HL-60 (cell line): ENCODE measurements around the gene SLC25A47.

Experiments
- DNase-seq, 2 experiments: peaks; one replicate each; pipeline ENCODE4 v3.0.0-alpha.2; 2010 to 2020; ENCODE audit warnings: low read depth in 1 of 2, low spot score in 1 of 2
- H3K27ac ChIP-seq: fragments of 250-450 bp; sonication (Bioruptor Pico); replicated peaks from 2 replicates; pipeline ENCODE4 v1.5.1; 2020; ENCODE audit warnings: mild to moderate bottlenecking, moderate library complexity
- H3K27me3 ChIP-seq: fragments of 250-450 bp; sonication (Bioruptor Pico); 2 replicates; pipeline ENCODE4 v1.5.1; 2021; ENCODE audit warnings: mild to moderate bottlenecking, moderate library complexity; ENCODE audit not compliant: insufficient read depth, poor library complexity, severe bottlenecking
- H3K4me3 ChIP-seq: replicated peaks from 2 replicates; pipeline ENCODE4 v1.5.1; 2011; ENCODE audit warnings: mild to moderate bottlenecking, control low read depth, low read length; ENCODE audit not compliant: insufficient read depth
- CTCF ChIP-seq: IDR thresholded peaks from one replicate; pipeline ENCODE4 v1.5.1; 2011; ENCODE audit warnings: low read length, control low read depth, inconsistent platforms; ENCODE audit not compliant: insufficient read depth
- GABPA ChIP-seq: IDR thresholded peaks from 2 replicates; pipeline ENCODE4 v1.6.1; 2012; ENCODE audit warnings: low read depth
- POLR2AphosphoS5 ChIP-seq: IDR thresholded peaks from 2 replicates; pipeline ENCODE4 v1.6.1; 2012; ENCODE audit warnings: low read depth
- REST ChIP-seq: IDR thresholded peaks from 2 replicates; pipeline ENCODE4 v1.6.1; 2012; ENCODE audit warnings: low read depth; ENCODE audit not compliant: insufficient replicate concordance
- SPI1 ChIP-seq: IDR thresholded peaks from 2 replicates; pipeline ENCODE4 v1.6.1; 2012; ENCODE audit warnings: low read depth, mild to moderate bottlenecking, borderline replicate concordance

Gene SLC25A47

GRCh38 chr14:100304825-100305323, 18.3 kb upstream of the SLC25A47 start:
- no peak for TF ChIP-seq REST
- no peak for TF ChIP-seq SPI1
- no peak for TF ChIP-seq CTCF
- no peak for TF ChIP-seq GABPA
- no peak for TF ChIP-seq POLR2AphosphoS5
- H3K4me3 ChIP-seq: peak overlapping the region; percentile 63
- no peak overlapping the region for H3K27ac ChIP-seq
- no peaks in the 10 kb centered on the region for H3K27me3 ChIP-seq
- DNase-seq: no peak

- Histone ChIP-seq H3K27ac (peak overlapping the region; percentile 46), H3K27me3 (no peaks in the 10 kb centered on the region), H3K4me3 (peak overlapping the region; percentile 63)
- DNase-seq: peak in 1 of 2 experiments; percentile 41
- peak; percentile 52; the same call in 1 of the 2 replicates for TF ChIP-seq SPI1
- no peak for TF ChIP-seq GABPA
These were observed 17.6 kb upstream of the SLC25A47 start for GRCh38 chr14:100305324-100306100.

- TF ChIP-seq REST: no peak
- no peak for TF ChIP-seq SPI1
- TF ChIP-seq CTCF: no peak
- TF ChIP-seq POLR2AphosphoS5: peak; percentile 47
- TF ChIP-seq GABPA: no peak
- peak; percentile 78 to 81 for DNase-seq
- Histone ChIP-seq H3K27me3 (no peaks in the 10 kb centered on the region), H3K27ac (peak within 1 kb of the TSS; percentile 94), H3K4me3 (peak within 1 kb of the TSS; percentile 77)
These were observed 16.8 kb upstream of the SLC25A47 start, which contains the start of gene SLC25A29 for GRCh38 chr14:100306101-100306997. SLC25A29 (minus strand) TSS chr14:100306444; CDS start chr14:100306232, 212 bp downstream.
